NCI-H187 treated with DMSO at 0.1 percent for 48 hours (cell line): ENCODE measurements around the gene NSUN2.

Source experiments
- DNase-seq: peaks from one replicate; lab custom pipeline; 2025; lab: John Stamatoyannopoulos, UW

Gene NSUN2

GRCh38 chr5:6557807-6558575, 74.9 kb downstream of the NSUN2 start:
- DNase-seq: no peak

DNA sequence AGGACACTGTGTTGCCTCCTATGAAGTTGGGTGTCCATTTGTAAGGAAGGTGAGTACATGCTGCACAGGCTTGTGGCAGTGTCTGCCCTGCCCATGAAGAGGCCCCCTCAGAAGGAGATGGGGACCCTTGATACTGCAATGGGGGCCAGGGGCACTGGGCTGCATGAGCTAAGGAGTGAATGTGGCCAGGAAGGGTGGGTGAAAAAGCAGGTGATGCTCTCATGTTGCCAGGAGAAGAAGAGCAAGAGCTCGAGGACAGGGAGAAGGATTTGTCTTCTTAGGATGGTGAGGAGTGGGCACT, 76.1 kb downstream of the NSUN2 start:
- no peak for DNase-seq

DNA sequence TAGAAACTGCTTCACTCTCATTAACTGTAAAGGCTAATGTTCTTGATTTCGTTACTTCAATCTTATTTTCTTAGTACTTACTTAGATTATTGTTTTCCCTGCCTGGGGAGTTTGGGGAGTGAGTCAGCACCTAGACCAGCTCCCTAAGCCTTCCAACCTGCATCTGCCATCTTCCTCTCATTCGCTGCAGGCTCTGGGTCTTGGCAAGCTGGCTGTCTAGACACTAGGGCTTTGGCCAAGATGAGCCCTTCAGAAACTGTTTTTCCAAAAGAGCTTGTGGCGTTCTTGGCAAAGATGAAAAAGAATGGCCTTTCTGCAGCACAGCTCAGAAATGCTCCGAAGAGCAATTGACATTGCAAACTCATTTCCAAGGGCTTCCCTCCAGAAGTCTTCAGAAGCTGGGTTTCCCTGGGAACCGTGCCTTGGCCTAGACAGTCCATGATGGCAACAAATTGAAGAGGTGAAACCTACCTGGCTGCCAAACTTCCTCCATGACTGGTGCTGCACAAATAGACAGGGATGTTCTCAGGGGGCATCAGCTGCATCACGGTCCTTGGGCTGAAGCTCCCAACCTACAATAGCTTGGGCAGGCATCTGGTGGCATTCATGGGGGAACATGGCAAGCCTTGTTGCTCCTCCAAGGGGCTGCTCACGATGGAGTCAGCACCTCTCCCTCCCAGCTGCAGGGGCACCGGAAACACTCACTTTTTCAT, 76.6 kb downstream of the NSUN2 start:
- DNase-seq: no peak

- DNase-seq: no peak
These were observed 78.0 kb downstream of the NSUN2 start for GRCh38 chr5:6554812-6555211.

DNA sequence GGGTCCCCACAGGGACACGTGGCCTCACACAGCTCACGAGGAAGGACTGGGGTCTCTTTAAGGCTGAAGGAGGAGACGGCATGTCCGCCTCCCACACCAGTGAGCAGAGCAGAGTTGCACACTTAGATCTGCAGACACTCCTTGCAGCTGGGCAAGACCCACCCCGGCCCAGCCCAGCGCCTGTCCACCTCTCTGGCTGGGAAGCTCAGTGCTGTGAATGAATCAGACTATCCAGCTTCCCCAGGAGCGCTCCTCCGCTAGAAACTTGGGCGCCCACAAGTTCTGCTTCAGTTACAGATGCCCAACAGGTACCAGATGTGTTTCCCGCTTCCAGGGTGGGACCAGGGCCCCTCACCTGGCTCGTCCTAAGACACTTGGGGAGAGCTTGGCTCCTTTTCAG, 78.9 kb downstream of the NSUN2 start:
- no peak for DNase-seq

DNA sequence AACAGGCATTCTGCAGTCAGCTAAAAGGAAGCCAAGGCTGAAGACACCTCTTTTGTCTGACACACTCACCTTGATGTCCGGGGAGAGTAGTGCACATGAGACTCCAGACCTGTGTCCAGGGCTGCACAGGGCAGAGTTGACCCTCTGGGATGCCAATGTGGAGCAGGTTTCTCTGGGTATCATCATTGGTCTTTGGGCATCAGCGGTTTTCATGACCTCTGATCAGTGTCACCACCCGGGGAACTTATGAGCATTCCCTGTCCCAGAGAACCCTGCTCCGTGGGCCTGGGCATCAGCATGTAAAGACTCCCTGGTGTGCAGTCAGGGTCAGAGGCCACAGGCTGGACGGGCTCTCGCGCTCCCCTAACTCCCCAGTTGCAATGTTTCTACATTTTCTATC, 80.2 kb downstream of the NSUN2 start:
- DNase-seq: no peak

GRCh38 chr5:6551955-6552313, 80.9 kb downstream of the NSUN2 start:
- DNase-seq: no peak

GRCh38 chr5:6551287-6551954, 81.4 kb downstream of the NSUN2 start:
- no peak for DNase-seq

DNA sequence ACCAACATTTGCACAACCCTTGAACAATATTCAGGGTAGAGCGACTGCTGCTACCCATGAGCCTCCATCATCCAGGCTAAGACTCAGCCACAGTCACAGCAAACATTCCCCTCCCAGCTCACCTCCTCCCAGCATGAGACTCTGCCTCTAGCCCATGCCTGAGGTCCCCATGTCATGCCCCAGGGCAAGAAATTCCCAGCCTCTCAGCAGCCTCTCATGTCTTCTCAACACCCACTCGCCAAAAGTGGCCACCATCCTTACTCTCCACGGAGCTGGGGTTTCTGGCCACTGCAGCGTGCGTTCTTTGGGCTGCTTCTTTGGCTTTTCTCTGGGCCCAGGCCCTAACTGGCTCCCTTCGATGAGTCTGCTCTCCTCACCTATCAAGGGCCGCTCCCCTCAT, 82.2 kb downstream of the NSUN2 start:
- DNase-seq: no peak
